CD4-positive, alpha-beta T cell treated with Interleukin-15 for 4 hours (primary cell): ENCODE data around the gene RPS19BP1.

Source experiments
- DNase-seq: peaks from one replicate; pipeline ENCODE4 v3.0.0-alpha.2; 2020; ENCODE audit warnings: low spot score

The RPS19BP1 gene

GRCh38 chr22:39559456-39560105 lies 27.0 kb upstream of the RPS19BP1 start:
- no peak for DNase-seq

DNA sequence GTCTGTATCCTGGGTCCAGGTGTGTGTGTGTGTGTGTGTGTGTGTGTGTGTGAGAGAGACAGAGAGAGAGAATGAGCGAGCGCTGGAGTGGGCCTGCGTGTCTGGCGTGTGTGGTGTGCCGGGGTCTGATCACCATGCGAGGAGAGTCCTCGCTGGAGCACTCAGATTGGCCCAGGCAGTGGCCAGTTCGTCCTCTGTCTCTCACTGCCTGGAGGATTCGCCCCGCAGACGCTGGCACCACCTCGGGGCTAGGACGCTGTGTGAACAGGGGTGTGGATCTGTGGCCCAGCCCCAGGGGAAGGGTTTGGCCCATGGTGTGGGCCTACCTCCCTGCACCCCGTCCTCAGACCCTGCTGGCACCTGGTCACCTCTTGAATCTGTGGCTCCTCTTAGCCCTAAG lies 26.4 kb upstream of the RPS19BP1 start:
- DNase-seq, result no peak

GRCh38 chr22:39558254-39558727 lies 25.7 kb upstream of the RPS19BP1 start:
- no peak for DNase-seq

DNA sequence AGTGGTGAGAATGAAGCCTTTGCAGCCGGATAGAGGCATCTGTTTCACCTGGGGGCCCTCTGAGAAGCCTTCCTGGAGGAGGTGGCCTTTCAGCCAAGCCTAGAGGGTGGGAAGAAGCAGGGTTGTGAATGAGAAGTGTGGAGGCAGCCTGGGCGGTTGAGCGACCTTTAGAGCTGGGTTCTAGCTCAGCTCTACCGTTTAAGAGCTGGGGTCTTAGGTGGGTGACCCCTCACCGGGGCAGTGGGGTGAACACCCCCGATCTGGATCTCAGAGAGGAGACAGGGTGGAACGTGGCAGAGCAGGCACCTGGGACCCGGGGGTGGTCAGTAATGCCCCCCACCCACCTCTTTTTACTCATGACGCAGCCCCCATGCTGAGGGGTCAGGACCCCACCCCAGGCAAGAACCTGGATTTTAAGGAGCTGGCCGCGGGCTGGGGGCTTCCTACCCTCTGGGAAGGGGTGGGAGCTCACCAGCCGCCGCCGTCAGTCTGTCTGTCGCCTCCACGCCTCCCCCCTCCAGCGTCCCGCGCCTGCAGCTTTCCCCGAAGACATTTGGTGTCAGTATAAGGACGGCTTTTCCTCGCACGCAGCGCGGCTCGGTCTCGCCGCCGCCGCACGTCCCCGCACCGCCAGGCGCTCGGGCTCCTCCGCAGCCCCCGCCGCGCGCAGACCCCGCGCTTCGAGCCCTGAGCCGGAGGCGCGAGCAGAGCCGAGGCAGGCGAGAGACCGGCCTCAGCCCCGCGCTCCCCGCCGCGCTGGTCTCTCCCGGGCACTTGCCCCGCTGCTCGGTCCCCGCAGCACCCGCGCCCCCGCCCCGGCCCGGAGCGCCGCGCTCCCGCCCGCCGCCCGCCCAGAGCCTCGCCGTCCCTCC lies 24.7 kb upstream of the RPS19BP1 start:
- DNase-seq, result peak; percentile 35

- no peak for DNase-seq
Observed at GRCh38 chr22:39554151-39554550, 21.6 kb upstream of the RPS19BP1 start.

DNA sequence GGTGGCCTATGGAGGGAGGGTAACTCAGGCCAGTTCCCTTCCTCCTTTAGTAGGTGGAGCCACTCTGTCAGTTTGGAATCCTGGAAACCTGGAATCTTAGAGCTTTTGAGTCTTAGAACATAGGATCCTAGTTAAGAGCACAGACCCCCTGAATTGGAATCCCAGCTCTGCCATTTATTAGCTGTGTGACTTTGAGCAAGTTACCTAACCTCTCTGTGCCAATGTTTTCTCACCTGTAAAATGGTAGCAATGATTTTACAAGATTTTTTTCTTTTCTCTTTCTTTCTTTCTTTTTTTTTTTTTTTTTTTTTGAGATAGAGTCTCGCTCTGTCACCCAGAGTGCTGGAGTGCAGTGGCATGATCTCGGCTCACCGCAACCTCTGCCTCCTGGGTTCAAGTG lies 20.9 kb upstream of the RPS19BP1 start:
- DNase-seq, result no peak

- no peak for DNase-seq
Observed at GRCh38 chr22:39547587-39547947, 15.0 kb upstream of the RPS19BP1 start.

DNA sequence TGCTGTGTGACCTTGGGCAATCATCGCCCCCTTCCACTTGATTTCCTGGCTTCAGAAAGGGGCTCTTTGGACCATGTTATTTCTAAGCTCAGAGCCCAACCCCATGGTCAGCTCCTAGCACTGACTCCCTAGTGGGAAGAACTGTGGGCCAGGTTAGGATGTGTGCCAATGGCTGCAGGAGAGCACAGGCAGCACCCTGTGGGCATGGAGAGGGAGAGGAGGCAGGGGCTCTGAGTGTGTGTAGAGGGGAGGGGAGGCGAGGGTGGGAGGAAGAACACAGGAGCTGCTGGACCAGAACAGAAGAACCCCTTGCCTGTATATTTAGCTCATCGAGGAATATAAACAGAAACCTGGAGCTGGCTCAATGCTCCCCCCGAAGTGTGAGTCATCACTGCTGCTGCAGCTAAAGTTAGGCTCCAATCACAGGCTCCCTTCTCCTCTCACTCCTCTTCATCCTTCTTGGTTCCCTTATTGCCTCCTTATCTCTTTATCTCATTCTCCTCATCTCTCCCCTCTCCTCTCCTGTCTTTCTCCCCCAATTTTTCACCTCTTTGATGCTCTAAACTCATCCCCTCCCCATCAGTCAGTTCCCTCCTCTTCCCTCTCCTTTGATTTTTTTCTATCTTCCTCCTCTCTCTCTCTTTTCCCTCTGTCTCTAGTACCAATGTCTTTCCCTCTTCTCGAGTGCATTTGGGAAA lies 14.5 kb upstream of the RPS19BP1 start:
- DNase-seq, result no peak

- peak; percentile 68 for DNase-seq
Observed at GRCh38 chr22:39545386-39546365, 13.1 kb upstream of the RPS19BP1 start.

- DNase-seq, result no peak
Observed at GRCh38 chr22:39543095-39543494, 10.5 kb upstream of the RPS19BP1 start.

- no peak for DNase-seq
Observed at GRCh38 chr22:39537975-39538374, 5.4 kb upstream of the RPS19BP1 start.

DNA sequence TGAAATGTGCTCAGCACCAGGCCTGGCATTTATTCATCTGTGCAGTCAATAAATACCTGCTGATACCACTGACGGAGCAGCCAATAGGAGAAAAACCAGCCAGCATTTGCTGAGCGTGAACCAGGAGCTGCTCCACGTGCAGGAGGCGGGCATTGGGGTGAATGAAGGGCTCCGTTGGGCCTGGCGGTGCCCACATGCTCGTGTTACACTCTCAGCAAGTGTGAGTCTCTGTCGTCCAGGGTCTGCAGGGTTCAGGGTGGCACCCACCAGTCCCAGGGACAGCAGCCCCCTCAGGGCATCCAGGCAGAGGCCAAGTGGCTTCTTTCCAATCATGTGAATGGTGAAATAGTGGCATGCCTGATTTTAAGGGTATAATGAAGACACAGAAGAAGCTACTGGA lies 4.2 kb upstream of the RPS19BP1 start:
- DNase-seq, result no peak

GRCh38 chr22:39535831-39536449 lies 3.4 kb upstream of the RPS19BP1 start:
- DNase-seq, result no peak

DNA sequence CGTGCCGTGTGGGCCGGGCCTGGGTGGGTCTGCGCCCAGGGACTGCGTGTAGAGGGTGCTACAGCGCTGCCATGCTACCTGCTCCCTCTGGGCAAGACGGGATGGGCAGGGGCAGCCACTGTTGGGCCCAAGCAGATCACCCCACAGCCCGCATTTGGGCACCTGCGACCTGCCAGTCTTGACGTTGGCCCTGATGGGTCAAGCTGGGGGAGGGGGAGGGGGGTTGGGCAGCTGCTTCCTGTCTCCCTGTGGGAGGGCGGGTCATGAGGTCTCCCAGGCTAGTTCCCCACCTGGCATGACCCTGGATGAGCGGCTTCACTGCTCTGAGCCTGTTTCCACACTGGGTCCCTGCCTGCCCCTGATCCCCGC lies 2.8 kb upstream of the RPS19BP1 start:
- DNase-seq, result no peak

- peak; percentile 76 for DNase-seq
Observed at GRCh38 chr22:39534591-39535356, 2.2 kb upstream of the RPS19BP1 start.

- DNase-seq, result no peak
Observed at GRCh38 chr22:39534092-39534506, 1.6 kb upstream of the RPS19BP1 start.

- DNase-seq, result no peak
Observed at GRCh38 chr22:39530692-39531331, 1.7 kb downstream of the RPS19BP1 start.

- no peak for DNase-seq
Observed at GRCh38 chr22:39530116-39530515, 2.4 kb downstream of the RPS19BP1 start.

DNA sequence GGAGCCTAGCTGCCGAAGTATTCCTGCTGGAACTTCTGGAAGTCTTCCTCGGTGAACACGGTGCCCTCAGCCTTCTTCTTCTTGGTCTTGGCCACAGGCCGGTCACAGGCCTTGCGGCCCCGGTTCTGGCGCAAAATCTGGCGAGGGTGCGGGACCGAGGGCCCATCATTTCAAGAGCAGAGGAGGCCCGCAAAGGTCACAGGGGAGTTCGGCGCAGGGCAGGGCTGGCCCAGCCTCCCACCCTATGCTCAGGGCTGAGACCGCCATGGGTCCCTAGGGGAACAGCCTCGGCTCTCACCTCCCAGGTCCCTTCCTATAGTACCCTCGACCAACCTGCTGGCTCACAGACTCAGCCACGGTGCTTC lies 3.1 kb downstream of the RPS19BP1 start:
- DNase-seq, result no peak
